Tibial nerve (tissue), 4 donors: ENCODE data around the gene CAPN15.

Experiments used
- EP300 ChIP-seq, 2 donors: sonication (generic); formaldehyde crosslinking; IDR thresholded peaks; one replicate each; pipeline ENCODE4 v1.6.1; 2017; ENCODE audit warnings: antibody characterized with exemption in 2 of 2, mild to moderate bottlenecking in 1 of 2
- POLR2A ChIP-seq, 2 donors: fragments of 450-650 bp; IDR thresholded peaks; one replicate each; pipeline ENCODE4 v1.6.1; 2017; ENCODE audit warnings: antibody characterized with exemption in 2 of 2, mild to moderate bottlenecking in 2 of 2, moderate library complexity in 2 of 2
- TF ChIP-seq, protein P1 (sequence below), 5 experiments: fragments of 200-600 bp in 3 of 5; fragments of 450-650 bp in 2 of 5; sonication (generic) in 3 of 5; IDR thresholded peaks; one replicate each; pipeline ENCODE4 v1.5.1; 2016 to 2019; ENCODE audit warnings: antibody characterized with exemption in 5 of 5, mild to moderate bottlenecking in 3 of 5, moderate library complexity in 2 of 5

DNA sequence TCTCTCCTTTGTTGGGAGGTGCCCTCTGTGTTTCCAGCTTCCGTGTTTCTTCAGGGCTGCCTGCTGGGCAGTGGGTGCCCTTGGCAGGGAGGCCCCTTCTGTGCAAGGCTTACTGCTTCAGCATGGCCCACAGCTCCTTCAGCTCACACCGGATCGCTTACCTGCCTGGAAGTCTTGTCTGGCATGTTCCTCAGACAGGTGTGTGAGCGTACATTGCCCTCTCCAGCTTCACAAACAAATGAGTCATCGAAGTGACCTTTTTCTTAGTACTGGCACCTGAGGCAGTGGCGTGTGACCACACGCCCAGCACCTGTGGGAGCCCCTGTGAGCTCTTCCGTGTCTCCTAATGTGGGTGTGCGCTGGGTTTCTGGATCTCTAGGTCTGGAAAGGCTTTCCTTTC is 65.9 kb downstream of the CAPN15 start:
- TF ChIP-seq, protein P1, sequence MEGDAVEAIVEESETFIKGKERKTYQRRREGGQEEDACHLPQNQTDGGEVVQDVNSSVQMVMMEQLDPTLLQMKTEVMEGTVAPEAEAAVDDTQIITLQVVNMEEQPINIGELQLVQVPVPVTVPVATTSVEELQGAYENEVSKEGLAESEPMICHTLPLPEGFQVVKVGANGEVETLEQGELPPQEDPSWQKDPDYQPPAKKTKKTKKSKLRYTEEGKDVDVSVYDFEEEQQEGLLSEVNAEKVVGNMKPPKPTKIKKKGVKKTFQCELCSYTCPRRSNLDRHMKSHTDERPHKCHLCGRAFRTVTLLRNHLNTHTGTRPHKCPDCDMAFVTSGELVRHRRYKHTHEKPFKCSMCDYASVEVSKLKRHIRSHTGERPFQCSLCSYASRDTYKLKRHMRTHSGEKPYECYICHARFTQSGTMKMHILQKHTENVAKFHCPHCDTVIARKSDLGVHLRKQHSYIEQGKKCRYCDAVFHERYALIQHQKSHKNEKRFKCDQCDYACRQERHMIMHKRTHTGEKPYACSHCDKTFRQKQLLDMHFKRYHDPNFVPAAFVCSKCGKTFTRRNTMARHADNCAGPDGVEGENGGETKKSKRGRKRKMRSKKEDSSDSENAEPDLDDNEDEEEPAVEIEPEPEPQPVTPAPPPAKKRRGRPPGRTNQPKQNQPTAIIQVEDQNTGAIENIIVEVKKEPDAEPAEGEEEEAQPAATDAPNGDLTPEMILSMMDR (IDR thresholded peaks at IDR 0.05), result no peak
- no peak for TF ChIP-seq EP300 (IDR thresholded peaks at IDR 0.05)
- no peak for TF ChIP-seq POLR2A (IDR thresholded peaks at IDR 0.05)
